K562 (cell line): Measurements from ENCODE around the gene SUPT20H. TPM values are rescaled to one million over a fixed set of nuclear protein-coding genes. Genes with fewer than 3 reads are reported as not detected.

Source experiments
- ATAC-seq: fragments of 200-7000 bp; cut with Tn5 transposase; 3 replicates; pipeline ENCODE4 v1.9.1; 2020; ENCODE audit warnings: moderate library complexity
- BruUV-seq: library from RNA; stranded (reverse); fragments of 400-500 nt; replicated peaks from 2 replicates; lab custom pipeline; 2021; lab: Mats Ljungman, UMichigan
- CTCF ChIA-PET: fragments of 300-600 bp; formaldehyde crosslinking; extraction: SDS; loops from one replicate; lab custom pipeline; 2021; ENCODE audit warnings: low intra/inter-chr PET ratio; lab: Yijun Ruan, JAX
- POLR2A ChIA-PET: fragments of 300-600, 350-650 bp; sonication (Branson Sonifier 250); formaldehyde crosslinking; extraction: SDS; loops from one replicate; lab custom pipeline; 2021; ENCODE audit warnings: antibody characterized with exemption, inconsistent platforms; lab: Yijun Ruan, JAX
- DNase-seq, 4 experiments: peaks; one replicate each; pipeline versions ENCODE4 v3.0.0 to v3.0.0-alpha.2; 2011 to 2018; ENCODE audit warnings: low spot score in 3 of 4, mixed read lengths in 3 of 4; ENCODE audit errors: extremely low read depth in 1 of 4
- FAIRE-seq: peaks from 2 replicates; lab custom pipeline; 2011; peaks lifted over from hg19 to GRCh38; lab: Jason Lieb, UNC
- H2AFZ ChIP-seq: 2 replicates; pipeline ENCODE4 v1.6.0; 2011; ENCODE audit warnings: low read depth, low read length, control low read depth, inconsistent platforms
- H3K27ac ChIP-seq: fragments of 200-600 bp; 3 replicates; pipeline ENCODE4 v1.8.0; 2011; ENCODE audit warnings: low read depth, mild to moderate bottlenecking, control low read depth, inconsistent platforms, low read length, moderate library complexity, mixed read lengths; ENCODE audit errors: extremely low read depth
- H3K27me3 ChIP-seq, 2 experiments: fragments of 300-600 bp in 1 of 2; 2 replicates in 1 of 2; 3 replicates in 1 of 2; pipeline versions ENCODE4 v1.6.0 to v1.8.0; 2011; ENCODE audit warnings: inconsistent platforms in 2 of 2, low read length in 2 of 2, mild to moderate bottlenecking in 1 of 2, mixed read lengths in 1 of 2, moderate library complexity in 1 of 2; ENCODE audit not compliant: control insufficient read depth in 2 of 2, insufficient read depth in 2 of 2
- H3K36me3 ChIP-seq: fragments of 300-600 bp; 3 replicates; pipeline ENCODE4 v1.8.0; 2011; ENCODE audit warnings: mild to moderate bottlenecking, low read length, inconsistent platforms; ENCODE audit not compliant: control insufficient read depth, insufficient read depth
- H3K4me1 ChIP-seq, 2 experiments: fragments of 200-600 bp in 1 of 2; replicated peaks in 1 of 2; 2 replicates in 1 of 2; 3 replicates in 1 of 2; pipeline versions ENCODE4 v1.5.1 to v1.8.0; 2011; ENCODE audit warnings: inconsistent platforms in 2 of 2, low read length in 2 of 2, mild to moderate bottlenecking in 1 of 2, mixed read lengths in 1 of 2, moderate library complexity in 1 of 2; ENCODE audit not compliant: control insufficient read depth in 2 of 2, insufficient read depth in 2 of 2
- H3K4me2 ChIP-seq: 2 replicates; pipeline ENCODE4 v1.6.1; 2011; ENCODE audit warnings: low read length, control low read depth, inconsistent platforms, mixed read lengths; ENCODE audit not compliant: insufficient read depth
- H3K4me3 ChIP-seq: fragments of 200-600 bp; sonication (generic), shearing (Covaris generic); 2 replicates; pipeline ENCODE4 v1.5.1; 2016; ENCODE audit warnings: control low read depth, inconsistent platforms
- H3K79me2 ChIP-seq: fragments of 200-600 bp; 3 replicates; pipeline ENCODE4 v1.8.0; 2011; ENCODE audit warnings: low read length, inconsistent platforms; ENCODE audit not compliant: control insufficient read depth, insufficient read depth
- H3K9ac ChIP-seq, 2 experiments: 2 replicates each; pipeline versions ENCODE4 v1.6.0 to v1.6.1; 2011; ENCODE audit warnings: low read depth in 2 of 2, low read length in 2 of 2, control low read depth in 1 of 2, inconsistent platforms in 1 of 2, mild to moderate bottlenecking in 1 of 2, mixed read lengths in 1 of 2; ENCODE audit not compliant: insufficient read depth in 1 of 2
- H3K9me1 ChIP-seq: one replicate; pipeline ENCODE4 v1.6.0; 2011; ENCODE audit warnings: inconsistent platforms, mild to moderate bottlenecking, low read length, moderate library complexity; ENCODE audit not compliant: control insufficient read depth, insufficient read depth
- H3K9me3 ChIP-seq: replicated peaks from 2 replicates; pipeline ENCODE4 v1.5.1; 2011; ENCODE audit warnings: low read depth, low read length, inconsistent platforms; ENCODE audit not compliant: control insufficient read depth, insufficient read depth
- H4K20me1 ChIP-seq: replicated peaks from 2 replicates; pipeline ENCODE4 v1.6.1; 2011; ENCODE audit warnings: low read length, inconsistent platforms, mixed read lengths; ENCODE audit not compliant: control insufficient read depth, insufficient read depth
- CHCHD3 ChIP-seq: fragments of 250-450 bp; sonication (Bioruptor Pico); IDR thresholded peaks from 2 replicates; pipeline ENCODE4 v2.1.2; 2022; ENCODE audit warnings: mild to moderate bottlenecking
- CHD1 ChIP-seq: fragments of 200-600 bp; sonication (generic); IDR thresholded peaks from one replicate; pipeline ENCODE4 v1.6.1; 2012; ENCODE audit warnings: mild to moderate bottlenecking, moderate library complexity, low read length, inconsistent platforms
- CREB1 ChIP-seq, 2 experiments: sonication (generic) in 1 of 2; formaldehyde crosslinking in 1 of 2; IDR thresholded peaks; 2 replicates each; pipeline versions ENCODE4 v1.6.1 to v1.8.0; 2012 to 2022; ENCODE audit warnings: inconsistent platforms in 1 of 2, mild to moderate bottlenecking in 1 of 2, missing genetic modification reagents in 1 of 2, moderate library complexity in 1 of 2
- HDAC2 ChIP-seq: fragments of 450-650 bp; IDR thresholded peaks from 2 replicates; pipeline ENCODE4 v1.6.1; 2016; ENCODE audit warnings: mild to moderate bottlenecking
- HNRNPLL ChIP-seq: fragments of 200-400 bp; formaldehyde crosslinking; IDR thresholded peaks from 2 replicates; pipeline ENCODE4 v1.6.1; 2017; ENCODE audit warnings: low read length, low read depth, mild to moderate bottlenecking; ENCODE audit not compliant: poor library complexity, severe bottlenecking
- MYNN ChIP-seq, 2 experiments: sonication (generic); formaldehyde crosslinking in 1 of 2; IDR thresholded peaks; 2 replicates each; pipeline versions ENCODE4 v1.5.0 to v1.6.1; 2016 to 2020; ENCODE audit warnings: antibody characterized with exemption in 1 of 2, missing genetic modification reagents in 1 of 2
- NCOA2 ChIP-seq, 2 experiments: fragments of 450-650 bp; IDR thresholded peaks; 2 replicates each; pipeline ENCODE4 v1.6.1; 2018; ENCODE audit warnings: mild to moderate bottlenecking in 2 of 2, moderate library complexity in 1 of 2; ENCODE audit not compliant: partially characterized antibody in 2 of 2
- WGBS: fragments of 100-300 bp; shearing (Covaris generic); methylation state at CpG from one replicate; pipeline ENCODE4 v1.1.6; 2016; ENCODE audit warnings: low coverage, mixed read lengths; ENCODE audit not compliant: insufficient coverage; ENCODE audit errors: missing lambda C conversion rate; 5-methylcytosine and 5-hydroxymethylcytosine counted together
- in situ Hi-C: fragments of 300-500 bp; cut with MboI; formaldehyde crosslinking; loops from 4 replicates; pipeline ENCODE4 v1.15.0; 2018; ENCODE audit warnings: inconsistent platforms, mixed read lengths
- intact Hi-C: fragments of 100-400 bp; cut with micrococcal nuclease; formaldehyde crosslinking; loops from 2 replicates; pipeline ENCODE4 v1.14.2; 2022
- polyA plus RNA-seq, 8 experiments: library from polyadenylated mRNA; depleted of rRNA in 4 of 8; stranded (reverse) in 5 of 8; unstranded in 3 of 8; fragments of >200 nt; fragmentation: Nextera tagmentation in 2 of 8; fragmentation: Illumina TruSeq in 1 of 8; extraction: Ambion mirVana in 2 of 8; extraction: Trizol in 1 of 8; gene quantifications; 2 replicates each; pipeline versions ENCODE4 v1.2.1 to v1.2.3, GENCODE V29; 2011 to 2014; ENCODE audit warnings: inconsistent platforms in 1 of 8, missing spikeins in 1 of 8
- total RNA-seq, 7 experiments: library from RNA; depleted of rRNA in 6 of 7; stranded (reverse); fragments of >200 nt in 6 of 7; fragmentation: Illumina TruSeq in 2 of 7; extraction: Trizol in 2 of 7; gene quantifications; 2 replicates each; pipeline versions ENCODE4 v1.2.1 to v1.2.3, GENCODE V29; 2011 to 2021; ENCODE audit warnings: low replicate concordance in 1 of 7

The SUPT20H gene
- total and polyA plus RNA-seq, 9 of the 15 experiments (the other 6 are each of a cell fraction or from before 2014, with no cell fraction given), result 11.4 to 71.8 (median 31.7) TPM

DNA sequence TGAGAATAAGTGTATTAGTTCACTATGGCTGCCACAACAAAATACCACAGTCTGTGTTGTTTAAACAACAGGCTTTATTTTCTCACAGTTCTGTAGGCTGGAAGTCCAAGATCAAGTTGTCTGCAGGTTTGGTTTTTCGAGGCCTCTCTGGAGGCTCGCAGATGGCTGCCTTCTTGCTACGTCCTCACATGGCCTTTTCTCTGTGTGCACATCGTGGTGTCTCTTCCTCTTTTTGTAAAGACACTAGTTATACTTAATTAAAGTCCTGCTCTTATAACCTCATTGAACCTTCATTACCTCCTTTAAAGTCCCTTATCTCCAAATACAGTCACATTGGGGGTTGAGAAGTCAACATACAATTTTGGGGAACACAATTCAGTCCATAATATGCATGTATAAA lies 35.4 kb upstream of the SUPT20H start:
- 0% methylated on average over 2 of the region's 4 CpGs for WGBS
- intact Hi-C loops (no loop called here), in situ Hi-C loops (loop anchor here (25.0 kb wide), 1 partner anchor 1792 kb away; no protein-coding TSS in a partner anchor)
- Histone ChIP-seq H3K9me3 (no peaks in the 10 kb centered on the region), H3K4me2 (no peak overlapping the region), H2AFZ (no peak overlapping the region), H3K9ac (no peak overlapping the region), H3K4me3 (no peak overlapping the region), H4K20me1 (no peaks in the 10 kb centered on the region), H3K9me1 (no peaks in the 10 kb centered on the region), H3K36me3 (no peaks in the 10 kb centered on the region), H3K79me2 (no peaks in the 10 kb centered on the region), H3K27me3 (no peaks in the 10 kb centered on the region; a peak in 1 of 5 replicates), H3K27ac (no peak overlapping the region), H3K4me1 (no peaks in the 10 kb centered on the region)
- TF ChIP-seq CREB1 (IDR thresholded peaks at IDR 0.05) (no peak), CREB1 (CRISPR knock-in tag; IDR thresholded peaks at IDR 0.05) (no peak), MYNN (IDR thresholded peaks at IDR 0.05) (no peak), MYNN (CRISPR knock-in tag; IDR thresholded peaks at IDR 0.05) (no peak), NCOA2 (IDR thresholded peaks at IDR 0.05; ENCODE audit: partially characterized antibody in 2 of 2) (no peak), HDAC2 (no peak), CHCHD3 (CRISPR knock-in tag) (no peak), CHD1 (no peak), HNRNPLL (no peak)
- DNase-seq (no peak), ATAC-seq (no peak), FAIRE-seq (no peak)
- BruUV-seq, result no TSS peak
- POLR2A ChIA-PET, result no interaction called here
- CTCF ChIA-PET, result no interaction called here
